ENCODE results near the gene CHCHD2. TPM values are rescaled to one million over a fixed set of nuclear protein-coding genes. Genes with fewer than 3 reads are reported as not detected.

CHCHD2 gene
- total and polyA plus RNA-seq, 2 of the 13 experiments (the other 11 are each of a cell fraction or from before 2014, with no cell fraction given): 330 to 572 TPM

DNA sequence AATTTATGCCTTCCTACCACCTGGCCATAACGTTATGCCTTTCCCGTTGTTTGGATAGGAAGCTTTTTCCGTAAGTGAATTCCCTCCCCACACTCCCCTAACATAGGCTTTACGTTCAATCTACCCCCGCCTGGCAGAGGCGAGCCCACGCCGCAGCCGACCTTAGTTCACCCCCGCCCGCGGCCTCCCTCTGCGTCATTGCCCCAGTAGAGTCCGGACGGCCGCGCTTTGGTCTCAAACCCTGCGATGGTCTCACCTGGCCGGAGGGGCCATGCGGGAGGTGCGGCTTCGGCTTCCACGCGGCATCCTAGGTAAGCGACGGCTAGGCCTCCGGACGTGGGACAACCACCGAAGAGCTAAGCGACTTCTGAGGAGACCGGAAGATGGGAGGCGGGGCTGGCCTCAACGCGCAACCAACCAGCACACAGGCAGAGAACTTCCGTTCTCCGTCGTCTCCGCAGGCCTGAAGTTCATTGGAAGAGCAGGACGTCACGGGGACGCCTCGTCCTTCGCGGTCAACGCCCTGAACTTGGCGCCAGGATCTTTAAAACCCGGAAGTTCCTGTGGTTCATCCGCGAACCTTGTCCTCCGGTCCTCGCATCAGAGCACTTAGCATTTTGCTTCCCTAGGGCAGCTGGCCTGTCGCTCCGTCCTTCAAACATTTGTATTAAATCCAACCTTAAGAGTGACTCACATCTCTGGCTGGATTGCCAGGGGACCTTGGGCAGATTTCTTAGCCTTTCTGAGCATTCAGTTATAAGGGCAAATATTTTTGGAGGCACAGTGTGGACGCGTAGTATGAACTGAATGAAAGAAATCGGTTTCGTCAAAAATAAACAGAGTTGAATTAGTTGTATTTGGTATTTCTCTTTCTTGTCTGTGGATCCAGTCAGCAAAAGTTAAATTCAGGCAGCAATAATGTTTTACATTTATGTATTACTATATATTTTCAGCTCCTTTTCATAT, at the start of gene CHCHD2 (continued):
- TF ChIP-seq FOXC1 (CRISPR knock-in tag; IDR thresholded peaks at IDR 0.05; ENCODE audit: borderline replicate concordance) (no peak; the same call in 1 of the 2 replicates), ZNF775 (CRISPR knock-in tag; IDR thresholded peaks at IDR 0.05; ENCODE audit: borderline replicate concordance) (no peak), CEBPG (CRISPR knock-in tag; IDR thresholded peaks at IDR 0.05) (no peak), DPF2 (CRISPR knock-in tag; IDR thresholded peaks at IDR 0.05; ENCODE audit: borderline replicate concordance, low read depth) (no peak), ZNF552 (CRISPR knock-in tag; IDR thresholded peaks at IDR 0.05; ENCODE audit: borderline replicate concordance) (no peak), SNRNP70 (IDR thresholded peaks at IDR 0.05; ENCODE audit: low read depth, low read length) (no peak), ZNF460 (CRISPR knock-in tag; IDR thresholded peaks at IDR 0.05; ENCODE audit: borderline replicate concordance) (no peak; the same call in 1 of the 2 replicates), JDP2 (CRISPR knock-in tag; IDR thresholded peaks at IDR 0.05; ENCODE audit: borderline replicate concordance) (no peak; the same call in 1 of the 2 replicates), ZNF253 (CRISPR knock-in tag; IDR thresholded peaks at IDR 0.05; ENCODE audit: borderline replicate concordance) (no peak), SOX5 (CRISPR knock-in tag; IDR thresholded peaks at IDR 0.05; ENCODE audit: borderline replicate concordance) (0 out of 2 replicates have a peak, but pooled peaks have one; percentile 10), DNMT3B (CRISPR knock-in tag; conservative IDR thresholded peaks at IDR 0.05) (0 out of 2 replicates have a peak, but pooled peaks have one; percentile 31), SMAD3 (CRISPR knock-in tag; IDR thresholded peaks at IDR 0.05) (peak; percentile 79), MZF1 (CRISPR knock-in tag; IDR thresholded peaks at IDR 0.05; ENCODE audit: borderline replicate concordance) (no peak), U2AF1 (optimal IDR thresholded peaks at IDR 0.05; ENCODE audit: low read depth, low read length) (peak; percentile 53), PHB2 (IDR thresholded peaks at IDR 0.05; ENCODE audit: partially characterized antibody) (no peak), RBM39 (IDR thresholded peaks at IDR 0.05; ENCODE audit: low read depth, low read length, poor library complexity, severe bottlenecking) (no peak)
- TF ChIP-seq, protein P1, sequence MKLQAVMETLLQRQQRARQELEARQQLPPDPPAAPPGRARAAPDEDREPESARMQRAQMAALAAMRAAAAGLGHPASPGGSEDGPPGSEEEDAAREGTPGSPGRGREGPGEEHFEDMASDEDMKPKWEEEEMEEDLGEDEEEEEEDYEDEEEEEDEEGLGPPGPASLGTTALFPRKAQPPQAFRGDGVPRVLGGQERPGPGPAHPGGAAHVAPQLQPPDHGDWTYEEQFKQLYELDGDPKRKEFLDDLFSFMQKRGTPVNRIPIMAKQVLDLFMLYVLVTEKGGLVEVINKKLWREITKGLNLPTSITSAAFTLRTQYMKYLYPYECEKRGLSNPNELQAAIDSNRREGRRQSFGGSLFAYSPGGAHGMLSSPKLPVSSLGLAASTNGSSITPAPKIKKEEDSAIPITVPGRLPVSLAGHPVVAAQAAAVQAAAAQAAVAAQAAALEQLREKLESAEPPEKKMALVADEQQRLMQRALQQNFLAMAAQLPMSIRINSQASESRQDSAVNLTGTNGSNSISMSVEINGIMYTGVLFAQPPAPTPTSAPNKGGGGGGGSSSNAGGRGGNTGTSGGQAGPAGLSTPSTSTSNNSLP (IDR thresholded peaks at IDR 0.05; ENCODE audit: low read depth, low read length): peak; percentile 43; the same call in 1 of the 2 replicates
- TF ChIP-seq, protein P2, sequence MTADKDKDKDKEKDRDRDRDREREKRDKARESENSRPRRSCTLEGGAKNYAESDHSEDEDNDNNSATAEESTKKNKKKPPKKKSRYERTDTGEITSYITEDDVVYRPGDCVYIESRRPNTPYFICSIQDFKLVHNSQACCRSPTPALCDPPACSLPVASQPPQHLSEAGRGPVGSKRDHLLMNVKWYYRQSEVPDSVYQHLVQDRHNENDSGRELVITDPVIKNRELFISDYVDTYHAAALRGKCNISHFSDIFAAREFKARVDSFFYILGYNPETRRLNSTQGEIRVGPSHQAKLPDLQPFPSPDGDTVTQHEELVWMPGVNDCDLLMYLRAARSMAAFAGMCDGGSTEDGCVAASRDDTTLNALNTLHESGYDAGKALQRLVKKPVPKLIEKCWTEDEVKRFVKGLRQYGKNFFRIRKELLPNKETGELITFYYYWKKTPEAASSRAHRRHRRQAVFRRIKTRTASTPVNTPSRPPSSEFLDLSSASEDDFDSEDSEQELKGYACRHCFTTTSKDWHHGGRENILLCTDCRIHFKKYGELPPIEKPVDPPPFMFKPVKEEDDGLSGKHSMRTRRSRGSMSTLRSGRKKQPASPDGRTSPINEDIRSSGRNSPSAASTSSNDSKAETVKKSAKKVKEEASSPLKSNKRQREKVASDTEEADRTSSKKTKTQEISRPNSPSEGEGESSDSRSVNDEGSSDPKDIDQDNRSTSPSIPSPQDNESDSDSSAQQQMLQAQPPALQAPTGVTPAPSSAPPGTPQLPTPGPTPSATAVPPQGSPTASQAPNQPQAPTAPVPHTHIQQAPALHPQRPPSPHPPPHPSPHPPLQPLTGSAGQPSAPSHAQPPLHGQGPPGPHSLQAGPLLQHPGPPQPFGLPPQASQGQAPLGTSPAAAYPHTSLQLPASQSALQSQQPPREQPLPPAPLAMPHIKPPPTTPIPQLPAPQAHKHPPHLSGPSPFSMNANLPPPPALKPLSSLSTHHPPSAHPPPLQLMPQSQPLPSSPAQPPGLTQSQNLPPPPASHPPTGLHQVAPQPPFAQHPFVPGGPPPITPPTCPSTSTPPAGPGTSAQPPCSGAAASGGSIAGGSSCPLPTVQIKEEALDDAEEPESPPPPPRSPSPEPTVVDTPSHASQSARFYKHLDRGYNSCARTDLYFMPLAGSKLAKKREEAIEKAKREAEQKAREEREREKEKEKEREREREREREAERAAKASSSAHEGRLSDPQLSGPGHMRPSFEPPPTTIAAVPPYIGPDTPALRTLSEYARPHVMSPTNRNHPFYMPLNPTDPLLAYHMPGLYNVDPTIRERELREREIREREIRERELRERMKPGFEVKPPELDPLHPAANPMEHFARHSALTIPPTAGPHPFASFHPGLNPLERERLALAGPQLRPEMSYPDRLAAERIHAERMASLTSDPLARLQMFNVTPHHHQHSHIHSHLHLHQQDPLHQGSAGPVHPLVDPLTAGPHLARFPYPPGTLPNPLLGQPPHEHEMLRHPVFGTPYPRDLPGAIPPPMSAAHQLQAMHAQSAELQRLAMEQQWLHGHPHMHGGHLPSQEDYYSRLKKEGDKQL (CRISPR knock-in tag; IDR thresholded peaks at IDR 0.05; ENCODE audit: low read depth): no peak
- TF ChIP-seq, protein P3, sequence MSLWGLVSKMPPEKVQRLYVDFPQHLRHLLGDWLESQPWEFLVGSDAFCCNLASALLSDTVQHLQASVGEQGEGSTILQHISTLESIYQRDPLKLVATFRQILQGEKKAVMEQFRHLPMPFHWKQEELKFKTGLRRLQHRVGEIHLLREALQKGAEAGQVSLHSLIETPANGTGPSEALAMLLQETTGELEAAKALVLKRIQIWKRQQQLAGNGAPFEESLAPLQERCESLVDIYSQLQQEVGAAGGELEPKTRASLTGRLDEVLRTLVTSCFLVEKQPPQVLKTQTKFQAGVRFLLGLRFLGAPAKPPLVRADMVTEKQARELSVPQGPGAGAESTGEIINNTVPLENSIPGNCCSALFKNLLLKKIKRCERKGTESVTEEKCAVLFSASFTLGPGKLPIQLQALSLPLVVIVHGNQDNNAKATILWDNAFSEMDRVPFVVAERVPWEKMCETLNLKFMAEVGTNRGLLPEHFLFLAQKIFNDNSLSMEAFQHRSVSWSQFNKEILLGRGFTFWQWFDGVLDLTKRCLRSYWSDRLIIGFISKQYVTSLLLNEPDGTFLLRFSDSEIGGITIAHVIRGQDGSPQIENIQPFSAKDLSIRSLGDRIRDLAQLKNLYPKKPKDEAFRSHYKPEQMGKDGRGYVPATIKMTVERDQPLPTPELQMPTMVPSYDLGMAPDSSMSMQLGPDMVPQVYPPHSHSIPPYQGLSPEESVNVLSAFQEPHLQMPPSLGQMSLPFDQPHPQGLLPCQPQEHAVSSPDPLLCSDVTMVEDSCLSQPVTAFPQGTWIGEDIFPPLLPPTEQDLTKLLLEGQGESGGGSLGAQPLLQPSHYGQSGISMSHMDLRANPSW (CRISPR knock-in tag; IDR thresholded peaks at IDR 0.05; ENCODE audit: borderline replicate concordance): no peak

Data from HepG2 (cell line).